ENCODE measurements around the gene C2orf49. TPM values are rescaled to one million over a fixed set of nuclear protein-coding genes. Genes with fewer than 3 reads are reported as not detected.

C2orf49 gene
- total RNA-seq, 1 experiment from 2014 or later = 18.1 TPM

DNA sequence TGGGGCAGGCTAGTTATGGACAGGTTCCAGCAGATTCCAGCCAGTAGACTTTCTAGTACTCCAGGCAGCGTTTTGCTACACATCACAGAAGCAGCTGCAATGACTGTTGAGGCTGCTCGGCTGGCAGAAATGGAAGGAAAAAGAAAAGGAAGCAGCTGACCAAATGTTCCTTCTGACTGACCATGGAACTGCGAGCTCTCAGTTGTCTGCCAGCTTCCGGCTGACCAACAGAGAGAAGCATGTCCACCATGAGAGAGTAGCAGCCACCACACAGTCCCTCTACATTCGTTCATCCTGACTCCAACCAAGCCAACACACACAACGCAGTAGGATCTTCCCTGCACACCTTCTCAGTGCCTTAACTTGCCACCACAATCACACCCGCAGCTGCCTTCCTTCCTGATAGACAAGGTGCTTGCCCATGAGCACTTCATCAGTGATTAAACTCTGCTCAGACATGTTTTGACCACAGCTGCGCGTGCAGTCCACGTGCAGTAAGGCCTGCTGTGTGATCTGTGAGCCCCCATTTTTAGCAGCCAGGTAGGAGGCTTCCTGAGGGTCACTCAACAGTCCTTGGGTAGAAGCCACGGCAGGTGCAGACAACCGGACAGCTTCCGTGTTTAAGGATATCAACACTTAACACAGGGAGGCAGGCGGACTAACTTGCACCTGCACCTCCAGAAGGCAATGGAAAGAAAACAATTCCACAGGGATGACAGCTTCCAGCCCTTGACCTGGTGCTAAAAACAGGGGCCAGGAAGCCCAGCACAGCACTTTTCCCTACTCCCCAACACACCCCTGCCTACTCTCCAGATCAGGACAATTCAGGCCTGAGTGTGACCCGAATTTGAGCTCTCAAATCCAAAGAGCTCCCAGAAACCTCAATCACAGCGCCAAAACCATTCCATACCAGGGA is 8.8 kb upstream of the C2orf49 start:
- H3K4me3 Mint-ChIP-seq (ENCODE audit: low read depth, unreplicated experiment) = peak overlapping the region; percentile 90

DNA sequence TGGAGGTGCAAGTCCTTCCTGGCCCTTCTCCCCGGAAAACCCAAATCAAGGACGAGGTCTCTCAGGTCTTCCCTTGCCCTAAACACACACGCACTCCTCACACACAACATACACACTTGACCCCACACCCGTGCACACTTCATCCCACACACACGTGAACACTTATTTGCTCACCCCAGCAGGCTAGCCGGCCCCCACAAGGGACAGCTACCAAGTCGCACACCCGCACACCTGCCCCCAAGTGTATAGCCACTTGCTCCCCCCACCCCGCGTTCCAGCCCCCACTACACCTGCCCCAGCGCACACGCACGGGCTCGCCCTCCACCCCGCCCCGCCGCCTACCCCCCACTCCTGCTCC is 8.2 kb upstream of the C2orf49 start:
- H3K27ac Mint-ChIP-seq (ENCODE audit: unreplicated experiment) = peak overlapping the region; percentile 83
- CTCF ChIA-PET = interaction anchor here (1.9 kb wide), 1 partner anchor 34 kb away, joined by 4 read pairs; no protein-coding TSS in a partner anchor
- no peaks in the 10 kb centered on the region for H3K27me3 Mint-ChIP-seq (ENCODE audit: unreplicated experiment)
- TF ChIP-seq, protein P1, sequence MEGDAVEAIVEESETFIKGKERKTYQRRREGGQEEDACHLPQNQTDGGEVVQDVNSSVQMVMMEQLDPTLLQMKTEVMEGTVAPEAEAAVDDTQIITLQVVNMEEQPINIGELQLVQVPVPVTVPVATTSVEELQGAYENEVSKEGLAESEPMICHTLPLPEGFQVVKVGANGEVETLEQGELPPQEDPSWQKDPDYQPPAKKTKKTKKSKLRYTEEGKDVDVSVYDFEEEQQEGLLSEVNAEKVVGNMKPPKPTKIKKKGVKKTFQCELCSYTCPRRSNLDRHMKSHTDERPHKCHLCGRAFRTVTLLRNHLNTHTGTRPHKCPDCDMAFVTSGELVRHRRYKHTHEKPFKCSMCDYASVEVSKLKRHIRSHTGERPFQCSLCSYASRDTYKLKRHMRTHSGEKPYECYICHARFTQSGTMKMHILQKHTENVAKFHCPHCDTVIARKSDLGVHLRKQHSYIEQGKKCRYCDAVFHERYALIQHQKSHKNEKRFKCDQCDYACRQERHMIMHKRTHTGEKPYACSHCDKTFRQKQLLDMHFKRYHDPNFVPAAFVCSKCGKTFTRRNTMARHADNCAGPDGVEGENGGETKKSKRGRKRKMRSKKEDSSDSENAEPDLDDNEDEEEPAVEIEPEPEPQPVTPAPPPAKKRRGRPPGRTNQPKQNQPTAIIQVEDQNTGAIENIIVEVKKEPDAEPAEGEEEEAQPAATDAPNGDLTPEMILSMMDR (IDR thresholded peaks at IDR 0.05; ENCODE audit: unreplicated experiment) = no peak
- H3K9me3 Mint-ChIP-seq (ENCODE audit: low read depth, unreplicated experiment) = no peaks in the 10 kb centered on the region
- intact Hi-C loops (cut with micrococcal nuclease; ENCODE audit: unreplicated experiment) = no loop called here
- H3K4me3 Mint-ChIP-seq (ENCODE audit: low read depth, unreplicated experiment) = peak overlapping the region; percentile 90
- H3K36me3 Mint-ChIP-seq (ENCODE audit: insufficient read depth, unreplicated experiment) = peaks cover 25% of the 10 kb centered on the region
- BruUV-seq (replicated peaks) = no TSS peak
- DNase-seq = no peak
- H3K4me1 Mint-ChIP-seq (ENCODE audit: low read depth, unreplicated experiment) = peaks cover 36% of the 10 kb centered on the region

More for the DNA sequence above, 8.8 kb upstream of the C2orf49 start:
- no peaks in the 10 kb centered on the region for H3K27me3 Mint-ChIP-seq (ENCODE audit: unreplicated experiment)
- CTCF ChIA-PET = interaction anchor here (1.9 kb wide), 1 partner anchor 33 kb away, joined by 4 read pairs; no protein-coding TSS in a partner anchor
- TF ChIP-seq, protein P1 (IDR thresholded peaks at IDR 0.05; ENCODE audit: unreplicated experiment) = no peak
- peak; percentile 28 for DNase-seq
- H3K4me1 Mint-ChIP-seq (ENCODE audit: low read depth, unreplicated experiment) = peaks cover 36% of the 10 kb centered on the region
- H3K27ac Mint-ChIP-seq (ENCODE audit: unreplicated experiment) = peak overlapping the region; percentile 83
- intact Hi-C loops (cut with micrococcal nuclease; ENCODE audit: unreplicated experiment) = no loop called here
- BruUV-seq (replicated peaks) = no TSS peak
- no peaks in the 10 kb centered on the region for H3K9me3 Mint-ChIP-seq (ENCODE audit: low read depth, unreplicated experiment)
- peaks cover 25% of the 10 kb centered on the region for H3K36me3 Mint-ChIP-seq (ENCODE audit: insufficient read depth, unreplicated experiment)

DNA sequence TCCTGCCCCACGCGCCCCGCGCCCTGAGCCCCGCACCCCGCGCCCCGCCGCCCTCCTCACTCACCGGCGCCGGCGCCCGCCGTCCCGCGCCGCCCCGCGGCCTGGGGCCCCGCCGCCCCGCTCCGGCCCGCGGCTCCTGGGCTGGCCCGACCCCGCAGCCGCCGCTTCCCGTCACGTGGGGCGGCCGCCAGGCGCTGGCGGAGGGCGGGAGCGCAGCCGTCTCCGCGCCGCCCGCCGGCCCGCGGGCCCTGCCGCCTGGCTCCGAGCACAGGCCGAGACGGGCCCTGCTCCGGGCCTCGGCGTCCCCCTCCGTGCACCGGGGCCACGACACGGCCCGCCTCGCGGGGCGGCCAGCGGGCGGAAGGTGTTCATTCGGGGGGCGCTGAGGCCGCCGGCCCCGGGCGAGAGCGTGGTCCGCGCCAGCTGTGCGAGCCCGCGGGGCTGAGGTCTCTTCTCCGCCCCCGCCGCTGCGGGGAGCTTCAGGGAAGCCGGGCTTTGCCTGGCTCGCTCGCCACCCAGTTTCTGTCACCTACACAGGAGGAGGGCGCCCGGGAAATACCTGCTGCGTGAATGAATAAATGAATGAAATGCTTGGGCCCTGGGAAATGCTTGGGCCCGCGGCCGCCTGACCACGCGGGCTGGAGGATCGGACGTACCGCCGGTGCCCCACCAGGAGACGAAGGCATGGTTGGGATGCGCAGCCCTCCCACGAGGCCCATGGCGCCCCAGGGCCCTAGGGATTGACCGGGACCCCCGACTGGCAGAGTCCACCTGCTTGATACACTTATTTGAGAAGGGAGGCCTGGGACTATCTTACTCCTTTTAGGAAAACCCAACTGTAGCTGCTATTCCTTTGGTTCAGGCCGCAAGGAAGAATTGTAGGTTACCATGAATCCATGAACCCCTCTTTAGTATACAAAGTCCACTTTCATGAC is 7.5 kb upstream of the C2orf49 start, which contains the start of gene TGFBRAP1:
Gene TGFBRAP1, minus strand, starts transcription at position 175 of the 935 bp plus-strand sequence. CDS start 21,434 bp downstream, outside the sequence.
- H3K4me1 Mint-ChIP-seq (ENCODE audit: low read depth, unreplicated experiment) = peaks cover 32% of the 10 kb centered on the region
- intact Hi-C loops (cut with micrococcal nuclease; ENCODE audit: unreplicated experiment) = no loop called here
- TF ChIP-seq, protein P1 (IDR thresholded peaks at IDR 0.05; ENCODE audit: unreplicated experiment) = no peak
- H3K36me3 Mint-ChIP-seq (ENCODE audit: insufficient read depth, unreplicated experiment) = peaks cover 25% of the 10 kb centered on the region
- H3K9me3 Mint-ChIP-seq (ENCODE audit: low read depth, unreplicated experiment) = no peaks in the 10 kb centered on the region
- H3K27me3 Mint-ChIP-seq (ENCODE audit: unreplicated experiment) = no peaks in the 10 kb centered on the region
- BruUV-seq (replicated peaks) = no TSS peak
- CTCF ChIA-PET = interaction anchor here (1.3 to 1.9 kb wide), 2 partner anchors 14 to 35 kb away, joined by 4 to 5 read pairs; no protein-coding TSS in a partner anchor
- peak within 1 kb of the TSS; percentile 83 for H3K27ac Mint-ChIP-seq (ENCODE audit: unreplicated experiment)
- H3K4me3 Mint-ChIP-seq (ENCODE audit: low read depth, unreplicated experiment) = peak within 1 kb of the TSS; percentile 90
- DNase-seq = peak; percentile 65

Measured in Calu3 (cell line).